ENCODE data around the gene NABP1.

The NABP1 gene

GRCh38 chr2:191713837-191714236, 35.9 kb downstream of the NABP1 start:
- DNase-seq = no peak

DNA sequence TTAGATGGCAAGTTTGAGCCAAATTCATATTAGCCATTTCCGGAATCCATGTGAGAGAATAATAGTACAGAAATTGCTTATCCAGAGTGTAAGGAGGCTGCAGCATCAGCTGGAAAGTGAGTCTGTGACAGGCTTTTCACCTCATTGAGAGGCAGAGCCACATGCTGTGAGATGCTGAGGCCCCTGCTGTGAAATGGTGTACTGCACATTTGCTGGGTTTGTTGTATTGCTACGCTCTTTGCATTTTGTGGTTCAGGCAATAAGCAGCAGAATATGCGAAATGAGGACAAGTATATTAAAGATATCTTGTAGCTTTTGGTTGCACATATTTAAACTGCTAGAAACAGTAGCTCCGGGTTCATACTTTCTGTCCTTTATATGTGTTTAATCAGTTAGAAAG, 37.0 kb downstream of the NABP1 start:
- no peak for DNase-seq

DNA sequence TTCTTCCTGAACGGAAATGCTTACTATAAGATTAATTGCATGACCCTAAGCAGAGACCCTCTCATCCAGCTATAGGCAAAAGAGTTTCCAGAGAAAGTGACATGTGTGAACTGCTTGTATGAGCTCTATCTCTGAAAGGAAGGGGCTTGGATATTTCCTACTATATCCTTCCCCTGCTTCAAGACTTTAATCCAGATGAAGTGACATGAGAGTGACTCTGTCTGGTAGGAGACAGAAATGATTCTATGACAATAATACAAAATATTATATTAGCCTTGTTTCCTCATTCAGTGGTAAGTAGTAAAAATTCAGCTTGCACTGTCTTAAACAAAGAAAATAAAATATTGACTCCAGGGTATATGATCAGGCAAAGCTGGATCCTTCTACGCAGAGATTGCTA, 37.5 kb downstream of the NABP1 start:
- no peak for DNase-seq

- no peak for DNase-seq
Observed at GRCh38 chr2:191719261-191719660, 41.3 kb downstream of the NABP1 start.

GRCh38 chr2:191719938-191720337, 42.0 kb downstream of the NABP1 start:
- DNase-seq = no peak

GRCh38 chr2:191721331-191721730, 43.4 kb downstream of the NABP1 start:
- no peak for DNase-seq

DNA sequence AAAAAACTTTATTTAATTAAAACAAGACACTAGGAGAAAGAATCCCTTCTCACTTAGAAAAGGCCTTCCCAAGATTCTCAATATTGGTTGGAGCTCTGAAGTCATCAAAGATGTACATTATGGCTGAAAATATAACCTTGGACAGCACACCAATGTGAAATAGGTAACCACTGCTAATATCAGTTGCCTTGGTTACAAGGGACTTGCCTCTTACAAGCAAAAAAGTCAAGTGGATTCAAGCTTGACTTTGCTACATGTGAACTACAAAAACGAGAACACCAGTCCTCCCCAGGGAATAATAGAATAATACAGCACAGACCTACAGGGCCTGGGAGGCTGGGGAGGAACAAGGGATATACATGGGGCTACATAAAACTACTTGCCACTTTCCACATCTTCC, 46.1 kb downstream of the NABP1 start:
- DNase-seq = no peak

DNA sequence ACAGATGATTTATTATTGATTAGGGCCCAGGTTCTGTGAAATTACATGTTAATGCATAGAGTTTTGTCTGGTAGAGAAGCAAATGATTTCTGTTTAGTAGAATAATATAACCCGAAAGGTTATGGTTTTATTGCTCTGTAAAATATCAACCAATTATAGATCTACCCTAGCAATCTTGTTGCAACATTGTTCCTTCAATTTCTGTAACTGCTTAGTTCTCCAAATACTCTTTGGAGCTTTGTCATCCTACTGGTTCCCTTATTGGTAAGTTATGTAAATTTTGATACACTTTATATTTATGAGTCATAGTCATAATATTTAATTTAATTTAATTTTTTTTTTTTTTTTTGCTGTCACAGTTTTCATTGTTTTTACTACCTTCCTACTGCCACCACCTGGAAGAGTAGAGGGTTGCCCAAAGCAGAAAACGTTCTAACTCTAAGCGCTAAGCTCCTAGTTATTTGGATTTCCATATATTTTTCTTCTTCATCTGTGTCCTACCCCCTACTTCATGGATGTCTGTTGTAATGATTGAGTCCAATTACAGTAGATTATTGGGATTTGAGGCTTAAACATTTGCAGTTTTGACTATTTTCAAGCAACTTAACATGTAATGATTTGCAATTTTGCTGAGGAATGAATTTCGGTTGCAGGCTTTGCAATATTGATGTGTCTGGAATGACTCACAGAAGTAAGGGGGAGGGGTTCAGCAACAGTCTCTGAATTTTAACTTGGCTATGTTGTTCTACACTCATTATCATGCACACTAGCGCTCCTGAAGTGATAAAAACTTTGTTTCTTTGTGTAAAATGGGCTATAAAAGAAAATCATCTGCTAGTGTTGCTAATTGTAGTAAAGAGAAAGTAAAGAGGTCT, 51.1 kb downstream of the NABP1 start:
- no peak for DNase-seq

DNA sequence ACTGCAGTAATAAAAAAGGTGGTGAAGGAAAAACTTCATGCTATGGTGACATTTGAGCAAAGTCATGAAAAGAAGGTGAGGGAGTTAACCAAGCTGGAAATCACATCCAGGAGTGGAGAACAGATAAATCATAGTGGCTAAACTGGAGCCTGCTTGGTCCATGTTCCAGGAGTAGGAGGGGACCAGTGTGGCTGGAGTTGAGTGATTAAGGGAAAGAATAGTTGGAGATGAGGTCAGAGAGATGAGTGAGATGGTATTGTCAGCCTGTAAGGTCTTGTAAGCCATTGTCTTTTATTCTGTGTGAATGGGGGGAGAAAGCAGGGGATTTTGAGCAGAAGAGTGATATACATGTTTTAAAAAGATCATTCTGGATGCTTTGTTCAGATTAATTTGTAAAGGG, 52.3 kb downstream of the NABP1 start:
- DNase-seq = no peak

All from CD4-positive, alpha-beta T cell treated with Interleukin-4 for 4 hours (primary cell).